HG03521 (cell line): ENCODE data around the gene IQGAP2.

Experiments
- ATAC-seq: cut with Tn5 transposase; IDR thresholded peaks from one replicate; pipeline ENCODE4 v1.9.1; 2021; ENCODE audit warnings: mild to moderate bottlenecking, moderate library complexity; ENCODE audit not compliant: unreplicated experiment

IQGAP2 gene

GRCh38 chr5:76384705-76385104 lies 18.4 kb upstream of the IQGAP2 start:
- no peak for ATAC-seq

- no peak for ATAC-seq
Measured at GRCh38 chr5:76385540-76385939, 17.5 kb upstream of the IQGAP2 start.

GRCh38 chr5:76386360-76386759 lies 16.7 kb upstream of the IQGAP2 start:
- ATAC-seq, result no peak

GRCh38 chr5:76388236-76388635 lies 14.8 kb upstream of the IQGAP2 start:
- no peak for ATAC-seq

- ATAC-seq, result no peak
Measured at GRCh38 chr5:76388791-76389512, 14.1 kb upstream of the IQGAP2 start.

GRCh38 chr5:76389513-76390154 lies 13.5 kb upstream of the IQGAP2 start:
- no peak for ATAC-seq

- ATAC-seq, result no peak
Measured at GRCh38 chr5:76391014-76391413, 12.1 kb upstream of the IQGAP2 start.

- no peak for ATAC-seq
Measured at GRCh38 chr5:76393035-76393680, 9.9 kb upstream of the IQGAP2 start.

- no peak for ATAC-seq
Measured at GRCh38 chr5:76397200-76397599, 5.9 kb upstream of the IQGAP2 start.

- no peak for ATAC-seq
Measured at GRCh38 chr5:76399268-76399667, 3.8 kb upstream of the IQGAP2 start.

GRCh38 chr5:76400466-76400865 lies 2.6 kb upstream of the IQGAP2 start:
- ATAC-seq, result no peak

GRCh38 chr5:76401801-76402250 lies 1.3 kb upstream of the IQGAP2 start:
- no peak for ATAC-seq

- ATAC-seq, result peak; percentile 32
Measured at GRCh38 chr5:76402251-76402885, 717 bp upstream of the IQGAP2 start.

GRCh38 chr5:76403766-76404222 lies 709 bp downstream of the IQGAP2 start:
- ATAC-seq, result peak; percentile 15

- peak; percentile 17 for ATAC-seq
Measured at GRCh38 chr5:76404223-76405211, 1.4 kb downstream of the IQGAP2 start.

GRCh38 chr5:76406014-76406413 lies 2.9 kb downstream of the IQGAP2 start:
- no peak for ATAC-seq

- ATAC-seq, result no peak
Measured at GRCh38 chr5:76406673-76407072, 3.6 kb downstream of the IQGAP2 start.

GRCh38 chr5:76408104-76408654 lies 5.1 kb downstream of the IQGAP2 start:
- no peak for ATAC-seq

GRCh38 chr5:76412511-76412910 lies 9.4 kb downstream of the IQGAP2 start:
- no peak for ATAC-seq

- no peak for ATAC-seq
Measured at GRCh38 chr5:76413746-76414145, 10.7 kb downstream of the IQGAP2 start.
